ENCODE results near the gene WDFY2.

WDFY2 gene

DNA sequence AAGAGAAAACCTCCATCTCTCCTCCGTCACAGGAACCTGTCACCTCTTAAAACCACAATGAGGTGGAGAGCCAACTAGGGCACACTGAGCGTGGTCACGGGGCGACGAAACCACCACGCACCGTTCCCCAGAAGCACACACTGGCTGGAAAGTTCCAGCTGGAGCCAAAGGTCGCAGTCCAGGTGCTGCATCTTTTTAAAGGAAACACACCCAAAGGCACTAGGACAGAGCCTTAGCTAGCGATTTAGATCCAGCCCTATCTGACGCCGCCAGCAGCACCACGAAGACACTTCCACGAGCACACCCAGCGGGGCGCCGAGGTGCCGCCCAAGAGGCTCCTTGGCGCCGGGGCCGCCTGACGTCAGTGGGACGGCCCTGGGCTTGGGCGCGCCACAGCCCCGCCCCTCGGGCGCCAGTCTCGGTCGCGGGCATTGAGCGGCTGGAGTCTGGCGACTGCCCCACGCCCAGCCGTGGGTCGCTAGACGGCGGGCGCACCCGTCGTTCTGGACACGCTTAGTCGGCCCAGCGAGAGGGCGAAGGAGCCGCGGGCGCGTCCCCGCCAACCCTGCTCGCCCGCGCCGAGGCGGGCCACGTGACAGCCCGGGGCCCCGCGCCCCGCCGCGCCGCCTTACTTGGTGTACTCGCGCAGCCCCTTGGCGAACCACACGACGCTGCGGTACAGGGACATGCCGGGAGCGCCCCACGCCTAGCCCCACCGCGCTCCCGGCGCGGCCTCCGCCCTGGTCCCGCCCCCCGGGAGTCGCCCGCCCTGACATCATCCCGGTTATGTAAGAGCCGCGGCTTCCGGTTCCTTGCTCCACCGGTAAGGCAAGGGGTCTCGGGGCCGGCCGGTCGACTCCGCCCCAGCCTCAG lies 219.4 kb downstream of the WDFY2 start, which contains the start of gene DHRS12:
Gene DHRS12 (minus strand): TSS at position 742 of the 873 bp plus-strand sequence. CDS start 4,504 bp downstream, outside the sequence.
- DNase-seq = peak; percentile 71 to 84

DNA sequence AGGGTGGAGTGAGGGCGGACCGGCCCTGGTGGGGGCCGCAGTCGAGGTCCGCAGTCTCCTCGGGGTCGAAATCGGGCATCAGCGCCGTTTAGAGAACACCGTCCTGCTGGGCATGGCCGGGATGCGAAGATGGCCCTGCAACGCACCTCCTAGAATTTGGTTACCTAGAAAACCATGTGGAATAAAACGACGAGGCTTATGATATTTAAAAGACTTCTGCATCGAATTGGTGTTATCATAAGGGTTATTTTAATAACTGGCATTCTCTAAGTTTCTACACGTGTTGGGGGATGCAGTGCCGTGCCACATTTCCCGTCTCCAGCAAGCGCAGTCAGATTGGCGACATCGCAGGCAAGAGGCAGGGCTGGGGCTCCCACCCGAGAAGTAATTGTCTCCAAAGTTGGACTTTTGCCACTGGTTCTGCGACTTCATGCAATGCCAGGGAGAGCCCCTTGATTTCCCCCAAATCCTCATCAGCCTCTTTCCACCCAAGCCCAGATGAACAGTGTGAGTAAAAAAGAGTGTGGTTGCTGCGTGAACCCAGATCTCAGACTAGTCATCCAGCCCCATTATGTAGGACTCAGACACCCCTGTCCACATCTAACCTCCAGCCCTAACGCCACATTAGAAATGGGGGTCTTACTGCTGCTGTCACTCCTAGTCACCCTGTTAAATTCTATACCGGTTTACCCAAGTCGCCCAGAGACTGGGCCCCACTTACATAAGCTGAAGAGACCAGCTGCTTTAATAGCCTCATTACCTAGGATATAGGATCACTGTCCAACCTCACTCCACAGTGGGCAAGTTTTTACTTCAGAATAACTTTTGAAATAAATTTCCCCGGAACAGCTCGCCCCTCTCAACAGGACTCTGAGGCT lies 220.3 kb downstream of the WDFY2 start:
- DNase-seq = no peak

DNA sequence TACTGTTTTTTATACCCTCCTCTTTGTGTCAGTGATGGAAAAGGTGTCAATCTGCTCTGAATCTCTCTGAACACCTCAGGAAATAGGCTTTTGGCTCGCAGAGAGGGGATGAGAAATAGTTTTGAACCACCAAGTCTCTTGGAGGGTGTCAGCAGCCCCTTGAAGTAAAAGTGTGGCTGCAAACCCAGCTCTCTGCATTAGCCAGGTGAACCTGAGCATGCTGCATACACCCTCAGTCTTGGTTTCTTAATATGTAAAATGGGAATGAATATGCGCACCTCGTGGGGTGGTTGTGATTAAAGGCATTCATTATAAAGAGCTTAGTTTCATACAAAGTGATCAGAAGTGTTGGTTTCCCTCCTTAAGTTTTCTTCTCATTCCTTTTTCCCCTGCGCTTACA lies 221.1 kb downstream of the WDFY2 start:
- DNase-seq = no peak

DNA sequence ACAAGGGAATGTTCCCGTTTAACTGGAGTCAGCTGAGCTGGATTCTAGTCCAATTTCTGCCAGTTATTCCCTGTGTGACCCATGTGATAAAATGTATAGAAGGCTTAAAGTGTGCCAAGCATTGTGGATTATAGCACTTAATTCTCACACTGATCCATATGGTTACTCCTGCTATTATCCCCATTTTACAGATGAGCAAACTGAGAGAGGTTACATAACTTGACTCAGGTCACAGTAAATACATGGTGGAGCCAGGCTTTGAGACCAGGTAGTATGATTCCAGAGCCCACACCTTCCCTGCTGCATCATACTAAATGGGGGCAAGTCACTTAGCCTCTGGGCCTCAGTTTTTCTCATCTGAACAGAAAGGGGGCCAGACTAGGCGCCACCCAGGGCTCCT lies 221.7 kb downstream of the WDFY2 start:
- no peak for DNase-seq

GRCh38 chr13:51806566-51806965 lies 222.3 kb downstream of the WDFY2 start:
- DNase-seq = no peak

GRCh38 chr13:51807041-51807440 lies 222.8 kb downstream of the WDFY2 start:
- DNase-seq = no peak

GRCh38 chr13:51808811-51809210 lies 224.5 kb downstream of the WDFY2 start:
- DNase-seq = no peak

- no peak for DNase-seq
Observed at GRCh38 chr13:51811046-51811445, 226.8 kb downstream of the WDFY2 start.

GRCh38 chr13:51811920-51812451 lies 227.7 kb downstream of the WDFY2 start:
- DNase-seq = no peak

DNA sequence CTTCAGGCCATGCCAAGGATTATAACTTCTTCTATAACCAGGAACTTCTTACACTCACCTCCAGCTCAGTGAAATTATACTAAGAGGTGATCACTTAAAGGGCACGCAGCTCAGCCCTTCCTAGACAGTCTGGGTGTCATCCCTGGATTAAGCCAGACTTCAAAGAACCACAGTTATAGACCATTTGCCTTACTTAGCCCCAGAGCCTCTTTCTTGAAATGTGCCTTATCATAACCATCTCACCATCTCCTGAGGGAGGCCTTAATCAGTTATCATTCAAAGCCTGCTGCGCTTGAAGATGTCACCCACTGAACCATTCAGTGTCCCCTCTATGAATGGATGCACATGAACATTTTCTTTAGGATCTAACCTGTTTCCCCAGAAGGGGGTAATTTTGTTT lies 229.8 kb downstream of the WDFY2 start:
- DNase-seq = no peak

DNA sequence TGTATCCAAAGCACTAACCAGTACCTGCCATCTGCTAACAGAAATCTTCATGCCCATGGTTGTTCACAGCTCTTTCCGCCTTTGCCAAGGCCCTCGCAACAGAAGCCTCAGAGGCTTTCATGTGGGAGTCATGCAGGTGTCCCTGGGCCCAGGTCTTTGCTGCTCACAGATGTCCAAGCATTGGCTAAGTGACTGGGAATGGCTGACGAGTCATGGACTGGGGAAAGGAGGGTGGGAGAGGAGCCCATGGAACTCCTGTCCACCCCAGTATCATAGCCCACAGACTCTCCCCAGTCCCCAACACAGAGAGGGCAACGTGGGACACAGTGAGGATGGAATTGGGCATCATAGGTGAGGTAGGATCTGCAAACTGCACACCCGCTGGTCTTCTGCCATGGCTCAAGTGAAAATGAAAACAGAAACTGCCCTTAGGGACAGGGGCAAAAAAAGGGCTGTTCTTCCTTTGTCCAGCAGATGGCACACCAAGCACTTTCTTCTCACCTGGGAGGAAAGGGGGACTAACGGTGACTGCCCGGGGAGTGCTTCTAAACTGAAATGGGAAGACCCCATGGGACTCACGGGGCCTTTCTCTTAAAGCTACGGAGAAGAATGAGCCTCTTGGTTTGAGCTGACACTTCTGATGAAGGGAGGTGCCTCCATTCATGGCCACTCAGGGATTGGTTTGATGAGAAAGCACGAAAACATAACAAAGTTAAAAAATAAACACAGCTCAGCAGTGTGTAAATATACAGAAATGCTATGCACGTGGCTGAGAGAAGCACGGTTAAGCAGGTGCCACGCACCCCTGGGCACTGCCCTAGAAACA lies 230.8 kb downstream of the WDFY2 start:
- peak; percentile 36 to 60 for DNase-seq

GRCh38 chr13:51815848-51816247 lies 231.6 kb downstream of the WDFY2 start:
- DNase-seq = no peak

- DNase-seq = no peak
Observed at GRCh38 chr13:51816604-51817249, 232.5 kb downstream of the WDFY2 start.
